NCI-H345 treated with DMSO at 0.1 percent for 48 hours (cell line): Measurements from ENCODE around the gene GH2.
A peak's percentile ranks its signal among the peaks of the same experiment; 100 is the strongest.
"Not testable (repeated sequence)": the region's sequence is repeated elsewhere in the genome, so short reads cannot be mapped to it uniquely, and the experiment has no call there.

Source experiments
- DNase-seq: peaks from one replicate; lab custom pipeline; 2025; ENCODE audit not compliant: unreplicated experiment; lab: John Stamatoyannopoulos, UW

Gene GH2

DNA sequence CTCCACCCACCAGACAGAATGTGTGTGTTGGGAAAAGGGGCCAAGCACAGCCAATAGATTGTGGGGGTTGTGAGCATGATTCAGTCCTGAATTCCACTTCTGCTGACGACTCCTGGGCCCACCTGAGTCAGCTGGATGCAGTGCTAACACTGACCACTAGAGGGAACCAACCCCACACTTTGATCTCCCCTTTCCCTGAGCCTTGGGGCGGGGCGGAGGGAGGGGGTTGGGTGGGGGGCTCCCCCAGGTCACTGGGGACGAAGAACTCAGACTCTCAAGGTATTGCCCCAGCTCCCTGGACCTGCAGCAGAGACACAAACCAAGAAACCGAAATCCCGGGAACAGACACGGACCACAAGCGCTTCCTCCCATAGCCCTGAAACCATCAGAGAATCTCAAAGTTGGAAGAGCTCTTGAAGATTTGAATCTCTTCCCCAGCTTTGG is 29.9 kb upstream of the GH2 start:
- DNase-seq, result peak; percentile 7

DNA sequence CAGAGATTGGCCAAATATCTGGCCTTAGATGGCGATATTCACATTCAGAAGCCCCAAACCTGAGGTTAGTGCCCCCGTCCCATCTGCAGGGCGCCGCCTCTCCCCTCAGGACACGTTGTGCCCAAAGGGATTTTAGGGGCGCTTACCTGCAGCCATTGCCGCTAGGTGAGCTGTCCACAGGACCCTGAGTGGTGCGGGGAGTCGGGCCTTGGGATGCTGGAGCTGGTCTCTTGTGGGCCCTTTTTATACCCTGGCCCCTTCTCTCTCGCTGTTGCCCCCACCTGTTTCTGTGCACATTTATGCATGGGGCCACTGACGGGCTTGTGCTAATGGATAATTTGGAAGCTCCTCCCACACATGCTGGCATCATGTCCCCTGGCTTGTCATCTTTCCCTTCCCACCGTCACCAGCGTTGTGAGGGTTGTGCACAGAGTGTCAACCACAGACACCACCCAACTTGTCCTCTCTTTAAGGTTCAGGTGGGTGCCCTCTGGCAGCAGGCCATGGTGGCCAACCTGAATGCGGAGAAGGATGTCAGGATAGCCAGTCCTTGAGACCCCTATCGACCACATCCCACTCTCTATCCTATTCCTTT is 29.4 kb upstream of the GH2 start, which contains the start of gene CSHL1:
Gene CSHL1 (minus strand): TSS at position 218 of the 595 bp plus-strand sequence. CDS start 62 bp downstream, at position 156.
- DNase-seq, result no peak

DNA sequence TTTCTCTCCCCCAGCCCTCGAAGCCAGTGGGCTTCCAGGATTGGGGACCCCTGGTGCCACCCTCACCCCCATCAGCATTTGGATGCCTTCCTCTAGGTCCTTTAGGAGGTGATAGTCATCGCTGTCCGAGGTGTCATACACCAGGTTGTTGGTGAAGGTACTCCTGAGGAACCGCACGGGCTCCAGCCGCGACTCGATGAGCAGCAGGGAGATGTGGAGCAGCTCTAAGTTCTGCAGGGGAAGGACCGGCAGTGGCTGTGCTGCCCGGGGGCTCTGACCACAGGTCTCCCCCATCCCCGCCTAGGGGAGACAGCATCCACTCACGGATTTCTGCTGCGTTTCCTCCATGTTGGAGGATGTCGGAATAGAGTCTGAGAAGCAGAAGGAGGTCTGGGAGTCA is 28.4 kb upstream of the GH2 start:
- DNase-seq, result no peak

DNA sequence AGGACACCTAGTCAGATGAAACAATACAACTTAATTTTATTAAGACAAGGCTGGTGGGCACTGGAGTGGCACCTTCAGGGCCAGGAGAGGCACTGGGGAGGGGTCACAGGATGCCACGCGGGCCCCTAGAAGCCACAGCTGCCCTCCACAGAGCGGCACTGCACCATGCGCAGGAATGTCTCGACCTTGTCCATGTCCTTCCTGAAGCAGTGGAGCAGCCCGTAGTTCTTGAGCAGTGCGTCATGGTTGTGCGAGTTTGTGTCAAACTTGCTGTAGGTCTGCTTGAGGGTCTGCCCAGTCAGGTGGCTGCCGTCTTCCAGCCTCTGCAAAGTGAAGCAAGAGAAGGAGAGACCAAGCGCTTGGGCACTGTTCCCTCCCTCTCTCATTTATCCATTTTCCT is 27.8 kb upstream of the GH2 start:
- DNase-seq, result not testable (repeated sequence)

DNA sequence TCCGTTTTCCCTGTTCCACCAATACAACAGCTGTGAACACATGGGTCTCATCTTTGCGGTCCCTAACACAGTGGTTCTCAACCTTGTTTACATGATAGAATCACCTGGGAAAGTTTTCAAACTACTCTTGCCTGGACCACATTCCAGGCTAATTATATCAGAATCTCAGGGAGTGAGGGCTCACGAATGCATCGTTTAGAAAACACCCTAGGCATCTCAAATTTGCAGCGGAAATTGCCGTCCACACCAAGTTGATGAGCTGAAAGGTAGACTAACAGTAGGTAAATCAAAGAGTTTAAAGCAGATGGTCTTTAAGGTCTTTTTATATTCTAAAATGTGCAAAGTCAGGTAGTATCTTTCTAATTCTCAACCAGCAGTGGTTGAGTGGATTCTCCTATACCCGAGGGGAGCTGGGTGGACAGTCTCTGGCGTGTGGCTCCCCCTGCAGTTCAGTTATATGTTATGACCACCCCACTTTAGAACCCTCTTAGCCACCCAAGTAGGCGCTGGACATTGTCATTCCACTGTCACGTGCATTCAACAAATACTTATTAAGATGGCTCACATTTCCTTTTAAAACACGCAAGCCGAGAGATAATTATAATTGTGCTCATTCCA is 25.5 kb upstream of the GH2 start:
- DNase-seq, result not testable (repeated sequence)

DNA sequence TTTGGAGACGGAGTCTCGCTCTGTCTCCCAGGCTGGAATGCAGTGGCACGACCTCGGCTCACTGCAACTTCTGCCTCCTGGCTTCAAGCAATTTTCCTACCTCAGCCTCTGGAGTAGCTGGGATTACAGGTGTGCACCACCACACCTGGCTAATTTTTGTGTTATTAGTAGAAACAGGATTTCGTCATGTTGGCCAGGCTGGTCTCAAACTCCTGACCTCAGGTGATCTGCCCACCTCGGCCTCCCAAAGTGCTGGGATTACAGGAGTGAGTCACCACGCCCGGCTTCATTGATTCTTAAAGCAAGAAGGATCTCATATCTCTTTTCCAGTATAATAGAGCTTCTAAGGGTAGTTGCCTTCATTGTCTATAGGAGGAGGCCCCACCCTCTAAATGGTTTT is 23.1 kb upstream of the GH2 start:
- DNase-seq, result not testable (repeated sequence)

DNA sequence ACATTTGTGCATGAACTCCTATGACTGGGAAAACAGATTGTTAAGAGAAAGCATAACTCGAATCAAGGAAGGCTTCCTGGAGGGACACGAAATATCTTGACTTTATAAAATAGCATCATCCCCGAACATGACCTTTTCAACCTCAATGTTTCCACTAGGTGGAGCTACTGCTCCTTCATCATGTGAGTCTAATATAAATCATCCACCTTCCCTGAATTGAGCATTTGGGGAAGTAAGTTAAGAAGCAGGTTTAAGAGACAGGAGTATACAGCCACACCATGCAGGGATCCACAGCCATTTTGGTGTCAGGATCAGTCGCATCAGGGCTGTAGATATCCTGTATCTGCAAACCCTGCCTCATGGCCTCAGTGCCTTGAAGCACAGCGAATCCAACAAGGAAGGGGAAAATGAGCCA is 22.1 kb upstream of the GH2 start:
- DNase-seq, result not testable (repeated sequence)

DNA sequence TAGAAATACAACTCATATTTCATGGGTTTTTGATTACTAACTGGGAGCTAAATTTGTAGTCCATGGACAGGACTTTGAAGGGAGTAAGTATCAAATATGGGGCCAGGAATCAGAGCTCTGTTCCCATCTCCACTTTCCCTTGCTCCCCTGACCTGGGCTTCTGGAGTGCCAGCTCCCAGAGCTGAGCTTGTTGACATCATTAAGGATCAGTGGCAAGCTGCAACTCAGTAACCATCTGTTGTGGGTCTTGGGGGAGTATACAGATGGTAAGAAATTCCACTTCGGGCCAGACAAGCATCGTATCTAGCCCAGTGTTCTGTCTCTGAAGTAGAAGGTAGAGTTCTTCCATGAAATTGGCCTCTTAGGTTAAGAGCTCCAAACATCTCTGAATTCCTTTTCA is 20.2 kb upstream of the GH2 start:
- DNase-seq, result not testable (repeated sequence)

DNA sequence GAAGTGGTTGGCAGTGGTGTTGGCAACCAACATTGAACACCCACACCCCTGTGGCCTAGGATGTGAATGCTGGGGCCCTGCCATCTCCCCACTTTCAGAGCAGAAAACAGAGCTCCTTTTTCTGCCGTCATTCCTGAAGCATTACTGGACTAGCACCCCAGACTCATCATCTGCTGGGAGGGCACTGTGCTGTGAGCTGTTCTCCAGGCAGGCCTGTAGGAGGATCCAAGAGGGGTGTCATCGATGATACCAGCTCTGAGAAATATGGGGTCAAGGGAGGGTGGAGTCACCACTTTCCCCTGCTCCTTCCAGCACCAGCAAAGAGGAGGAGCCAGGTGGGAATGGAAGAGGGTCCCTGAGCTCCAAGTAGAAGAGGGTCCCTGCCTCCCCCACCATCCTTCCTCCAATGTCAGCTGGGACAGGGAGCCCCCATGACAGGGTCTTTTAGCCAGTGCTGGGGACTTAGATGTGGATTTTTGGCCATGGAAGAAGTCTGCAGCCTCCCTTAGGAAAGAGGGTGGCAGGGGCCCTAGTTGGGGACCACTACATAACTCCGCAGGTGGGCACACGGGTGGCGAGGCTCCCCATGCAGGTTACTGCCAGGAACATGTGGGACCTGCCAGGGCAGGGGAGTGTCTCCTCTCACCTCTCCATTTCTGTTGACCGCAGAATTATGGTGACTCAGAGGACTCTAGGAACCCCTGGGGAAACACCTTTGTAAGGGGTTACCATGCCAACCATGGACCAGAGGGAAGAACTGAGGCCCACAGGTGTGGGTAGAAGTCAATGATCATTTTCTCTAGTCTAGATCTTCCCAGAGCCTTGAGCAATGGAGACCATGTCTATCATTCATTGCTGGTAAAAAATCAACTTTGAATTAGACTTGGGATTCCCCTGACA is 17.4 kb upstream of the GH2 start:
- DNase-seq, result not testable (repeated sequence)

DNA sequence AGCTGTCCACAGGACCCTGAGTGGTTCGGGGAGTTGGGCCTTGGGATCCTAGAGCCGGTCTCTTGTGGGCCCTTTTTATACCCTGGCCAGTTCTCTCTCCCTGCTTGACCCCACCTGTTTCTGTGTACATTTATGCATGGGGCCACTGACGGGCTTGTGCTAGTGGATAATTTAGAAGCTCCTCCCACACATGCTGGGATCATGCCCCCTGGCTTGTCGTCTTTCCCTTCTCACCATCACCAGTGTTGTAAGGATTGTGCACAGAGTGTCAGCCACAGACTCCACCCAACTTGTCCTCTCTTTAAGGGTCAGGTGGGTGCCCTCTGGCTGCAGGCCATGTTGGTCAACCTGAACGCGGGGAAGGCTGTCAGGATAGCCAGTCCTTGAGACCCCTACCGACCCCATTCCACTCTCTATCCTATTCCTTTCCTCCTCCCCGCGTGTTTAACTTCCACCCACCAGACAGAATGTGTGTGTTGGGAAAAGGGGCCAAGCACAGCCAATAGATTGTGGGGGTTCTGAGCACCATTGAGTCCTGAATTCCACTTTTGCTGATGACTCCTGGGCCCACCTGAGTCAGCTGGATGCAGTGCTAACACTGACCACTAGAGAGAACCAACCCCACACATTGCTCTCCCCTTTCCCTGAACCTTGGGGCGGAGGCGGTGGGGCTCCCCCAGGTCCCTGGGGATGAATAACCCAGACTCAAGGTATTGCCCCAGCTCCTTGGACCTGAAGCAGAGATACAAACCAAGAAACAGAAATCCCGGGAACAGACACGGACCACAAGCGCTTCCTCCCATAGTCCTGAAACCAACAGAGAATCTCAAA is 15.0 kb upstream of the GH2 start, which contains the start of gene CSH1:
Gene CSH1 (minus strand): TSS at position 51 of the 831 bp plus-strand sequence. CDS start 63 bp downstream, outside the sequence.
- DNase-seq, result not testable (repeated sequence)

DNA sequence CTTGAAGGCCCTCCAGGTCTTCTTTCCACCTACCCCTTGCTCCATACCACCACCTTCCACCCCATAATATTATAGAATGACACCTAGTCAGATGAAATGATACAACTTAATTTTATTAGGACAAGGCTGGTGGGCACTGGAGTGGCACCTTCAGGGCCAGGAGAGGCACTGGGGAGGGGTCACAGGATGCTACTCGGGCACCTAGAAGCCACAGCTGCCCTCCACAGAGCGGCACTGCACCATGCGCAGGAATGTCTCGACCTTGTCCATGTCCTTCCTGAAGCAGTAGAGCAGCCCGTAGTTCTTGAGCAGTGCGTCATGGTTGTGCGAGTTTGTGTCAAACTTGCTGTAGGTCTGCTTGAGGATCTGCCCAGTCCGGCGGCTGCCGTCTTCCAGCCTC is 13.1 kb upstream of the GH2 start:
- DNase-seq, result not testable (repeated sequence)

DNA sequence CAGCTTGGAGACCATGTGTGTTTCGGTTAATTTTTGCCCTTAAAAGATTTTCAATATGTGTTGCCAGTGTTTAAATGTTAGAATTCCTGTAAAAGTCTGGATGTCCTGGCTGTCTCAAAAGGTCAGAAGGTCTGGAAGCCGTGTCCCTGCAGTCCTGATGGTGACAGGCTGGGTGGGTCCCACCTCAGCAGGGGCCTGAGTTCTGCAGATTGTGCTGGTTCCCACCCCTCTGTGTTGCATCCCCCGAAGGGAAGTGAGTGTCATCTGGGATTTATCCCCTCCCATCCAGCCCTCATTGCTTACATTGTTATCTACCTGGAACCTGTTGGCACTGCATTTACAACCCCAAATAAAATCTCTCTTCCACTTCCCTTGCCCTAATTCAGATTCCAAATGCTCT is 12.3 kb upstream of the GH2 start:
- DNase-seq, result not testable (repeated sequence)

DNA sequence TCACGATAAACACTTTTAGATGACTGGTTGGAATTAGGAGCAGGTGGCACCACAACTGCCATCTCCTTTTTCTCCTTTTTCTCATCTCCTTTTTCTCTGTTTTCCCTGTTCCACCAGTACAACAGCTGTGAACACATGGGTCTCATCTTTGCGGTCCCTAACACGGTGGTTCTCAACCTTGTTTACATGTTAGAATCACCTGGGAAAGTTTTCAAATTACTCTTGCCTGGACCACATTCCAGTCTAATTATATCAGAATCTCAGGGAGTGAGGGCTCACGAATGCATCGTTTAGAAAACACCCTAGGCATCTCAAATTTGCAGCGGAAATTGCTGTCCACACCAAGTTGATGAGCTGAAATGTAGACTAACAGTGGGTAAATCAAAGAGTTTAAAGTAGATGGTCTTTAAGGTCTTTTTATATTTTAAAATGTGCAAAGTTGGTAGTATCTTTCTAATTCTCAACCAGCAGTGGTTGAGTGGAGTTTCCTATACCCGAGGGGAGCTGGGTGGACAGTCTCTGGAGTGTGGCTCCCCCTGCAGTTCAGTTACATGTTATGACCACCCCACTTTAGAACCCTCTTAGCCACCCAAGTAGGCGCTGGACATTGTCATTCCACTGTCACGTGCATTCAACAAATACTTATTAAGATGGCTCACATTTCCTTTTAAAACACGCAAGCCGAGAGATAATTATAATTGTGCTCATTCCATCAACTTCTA is 10.7 kb upstream of the GH2 start:
- not testable (repeated sequence) for DNase-seq

DNA sequence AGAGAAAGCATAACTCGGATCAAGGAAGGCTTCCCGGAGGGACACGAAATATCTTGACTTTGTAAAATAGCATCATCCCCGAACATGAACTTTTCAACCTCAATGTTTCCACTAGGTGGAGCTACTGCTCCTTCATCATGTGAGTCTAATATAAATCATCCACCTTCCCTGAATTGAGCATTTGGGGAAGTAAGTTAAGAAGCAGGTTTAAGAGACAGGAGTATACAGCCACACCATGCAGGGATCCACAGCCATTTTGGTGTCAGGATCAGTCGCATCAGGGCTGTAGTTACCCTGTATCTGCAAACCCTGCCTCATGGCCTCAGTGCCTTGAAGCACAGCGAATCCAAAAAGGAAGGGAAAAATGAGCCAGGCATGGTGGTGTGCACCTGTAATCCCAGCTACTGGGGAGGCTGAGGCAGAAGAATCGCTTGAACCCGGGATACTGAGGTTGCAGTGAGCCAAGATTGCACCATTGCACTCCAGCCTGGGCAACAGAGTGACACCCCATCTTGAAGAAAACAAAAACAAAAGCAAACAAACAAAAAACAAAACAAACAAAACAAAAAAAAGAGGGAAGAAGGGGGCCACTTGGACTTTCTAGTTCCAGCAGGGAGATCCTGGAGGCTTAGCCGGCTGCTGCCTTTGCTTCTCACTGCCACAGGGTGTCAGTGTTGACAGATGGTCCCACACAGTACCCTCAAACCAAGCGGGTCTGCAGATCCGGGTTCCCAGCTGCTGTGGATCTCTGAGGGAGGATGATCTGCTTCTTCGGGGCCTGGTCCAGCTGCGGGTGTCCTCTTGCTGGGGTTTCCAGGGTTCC is 7.5 kb upstream of the GH2 start:
- peak; percentile 7 for DNase-seq

DNA sequence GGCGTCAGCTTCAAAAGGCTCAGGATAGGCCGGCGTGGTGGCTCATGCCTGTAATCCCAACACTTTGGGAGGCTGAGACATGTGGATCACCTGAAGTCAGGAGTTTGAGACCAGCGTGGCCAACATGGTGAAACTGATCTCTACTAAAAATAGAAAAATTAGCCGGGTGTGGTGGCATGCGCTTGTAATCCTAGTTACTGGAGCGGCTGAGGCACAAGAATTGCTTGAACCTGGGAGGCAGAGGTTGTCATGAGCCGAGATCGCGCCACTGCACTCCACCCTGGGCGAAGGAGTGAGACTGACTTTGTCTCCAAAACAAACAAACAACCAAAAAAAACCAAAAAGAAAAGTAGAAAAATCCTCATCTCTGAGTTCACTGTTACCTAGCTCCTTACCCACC is 3.4 kb upstream of the GH2 start:
- not testable (repeated sequence) for DNase-seq

DNA sequence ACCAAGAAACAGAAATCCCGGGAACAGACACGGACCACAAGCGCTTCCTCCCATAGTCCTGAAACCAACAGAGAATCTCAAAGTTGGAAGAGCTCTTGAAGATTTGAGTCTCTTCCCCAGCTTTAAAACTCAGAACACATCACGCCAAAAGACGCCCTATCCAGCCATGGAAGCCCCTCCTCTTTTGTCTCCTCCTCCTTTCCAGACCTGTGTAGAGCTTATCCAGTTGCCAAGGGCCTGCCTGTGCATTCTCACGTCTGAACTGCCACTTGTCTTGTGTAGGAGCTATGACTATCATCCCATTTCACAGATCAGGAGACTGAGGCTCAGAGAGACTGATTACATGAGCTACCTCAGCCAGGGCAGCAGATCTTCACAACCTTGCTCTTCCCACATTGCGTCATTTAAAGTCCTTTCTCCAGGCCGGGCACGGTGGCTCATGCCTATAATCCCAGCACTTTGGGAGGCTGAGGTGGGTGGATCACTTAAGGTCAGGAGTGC is 932 bp upstream of the GH2 start:
- DNase-seq, result not testable (repeated sequence)

DNA sequence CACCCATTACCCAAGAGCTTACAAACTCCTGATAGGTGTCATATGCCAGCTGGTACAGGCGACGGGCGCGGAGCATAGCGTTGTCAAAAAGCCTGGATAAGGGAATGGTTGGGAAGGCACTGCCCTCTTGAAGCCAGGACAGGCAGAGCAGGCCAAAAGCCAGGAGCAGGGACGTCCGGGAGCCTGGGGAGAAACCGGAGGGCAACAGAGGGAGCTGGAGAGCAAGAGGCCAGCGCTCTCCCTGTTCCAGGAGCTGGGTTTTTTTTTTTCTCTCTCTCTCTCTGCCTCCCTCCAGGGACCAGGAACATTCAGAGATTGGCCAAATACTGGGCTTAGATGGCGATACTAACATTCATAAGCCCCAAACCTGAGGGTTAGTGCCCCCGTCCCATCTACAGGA is 407 bp downstream of the GH2 start:
- DNase-seq, result not testable (repeated sequence)

DNA sequence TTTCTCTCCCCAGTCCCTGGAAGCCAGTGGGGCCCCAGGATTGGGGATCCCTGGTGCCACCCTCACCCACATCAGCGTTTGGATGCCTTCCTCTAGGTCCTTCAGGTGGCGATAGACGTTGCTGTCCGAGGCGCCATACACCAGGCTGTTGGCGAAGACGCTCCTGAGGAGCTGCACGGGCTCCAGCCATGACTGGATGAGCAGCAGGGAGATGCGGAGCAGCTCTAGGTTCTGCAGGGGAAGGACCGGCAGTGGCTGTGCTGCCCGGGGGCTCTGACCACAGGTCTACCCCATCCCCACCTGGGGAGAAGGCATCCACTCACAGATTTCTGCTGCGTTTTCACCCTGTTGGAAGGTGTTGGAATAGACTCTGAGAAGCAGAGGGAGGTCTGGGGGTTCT is 1.0 kb downstream of the GH2 start:
- DNase-seq, result no peak

DNA sequence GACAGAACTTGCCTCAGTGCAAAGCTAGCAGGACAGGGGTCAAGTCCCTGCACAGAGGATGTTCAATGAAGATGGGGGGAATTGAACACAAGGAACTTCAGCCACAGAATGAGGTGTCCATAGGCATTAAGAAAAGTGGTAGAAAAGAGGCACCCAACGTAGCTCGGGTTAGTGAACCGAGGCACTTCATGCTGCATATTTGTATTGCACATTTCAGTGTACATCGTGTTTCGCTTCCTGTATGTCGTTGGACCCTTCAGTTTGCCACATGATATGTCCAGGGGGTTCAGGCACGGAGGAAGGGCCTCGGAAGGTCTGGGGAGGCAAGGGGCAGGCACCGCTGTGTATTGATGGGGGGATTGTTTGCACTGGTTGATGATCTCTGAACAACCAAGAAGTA is 3.3 kb downstream of the GH2 start:
- not testable (repeated sequence) for DNase-seq
